Measurements from ENCODE around the gene PPIP5K2.

- TF ChIP-seq EP300 (conservative IDR thresholded peaks at IDR 0.05; ENCODE audit: poor library complexity, severe bottlenecking) (no peak), CTCF (IDR thresholded peaks at IDR 0.05; ENCODE audit: poor library complexity, severe bottlenecking) (no peak), TAF1 (IDR thresholded peaks at IDR 0.05; ENCODE audit: low read depth) (no peak), POLR2AphosphoS5 (IDR thresholded peaks at IDR 0.05) (no peak), RAD21 (conservative IDR thresholded peaks at IDR 0.05) (no peak)
These were observed 9.7 kb upstream of the PPIP5K2 start for GRCh38 chr5:103110403-103110802.
